HepG2 (cell line): ENCODE measurements around the gene MAP2K5. TPM values are rescaled to one million over a fixed set of nuclear protein-coding genes. Genes with fewer than 3 reads are reported as not detected.

Experiments
- BHLHE40 ChIP-seq: IDR thresholded peaks from 2 replicates; pipeline ENCODE4 v1.6.1; 2011; ENCODE audit warnings: low read length, improper control_type of control experiment
- CBX1 ChIP-seq: IDR thresholded peaks from one replicate; pipeline ENCODE4 v1.6.1; 2016; ENCODE audit warnings: antibody characterized with exemption, low read depth
- HOXA9 ChIP-seq: sonication (generic); formaldehyde crosslinking; IDR thresholded peaks from 2 replicates; pipeline ENCODE4 v1.8.1; 2022; ENCODE audit warnings: missing genetic modification reagents, mild to moderate bottlenecking, moderate library complexity, borderline replicate concordance
- KDM1A ChIP-seq: IDR thresholded peaks from 2 replicates; pipeline ENCODE4 v1.6.1; 2016; ENCODE audit warnings: missing compliant biosample characterization
- MBD4 ChIP-seq: IDR thresholded peaks from 2 replicates; pipeline ENCODE4 v1.6.1; 2012; ENCODE audit warnings: low read length, inconsistent platforms, borderline replicate concordance
- MED13 ChIP-seq: sonication (generic); formaldehyde crosslinking; IDR thresholded peaks from 2 replicates; pipeline ENCODE4 v1.5.0; 2020; ENCODE audit warnings: missing genetic modification reagents
- MED8 ChIP-seq: sonication (generic); formaldehyde crosslinking; IDR thresholded peaks from 2 replicates; pipeline ENCODE4 v1.8.1; 2023; ENCODE audit warnings: mild to moderate bottlenecking, missing genetic modification reagents; ENCODE audit not compliant: insufficient replicate concordance
- MXD4 ChIP-seq: IDR thresholded peaks from 2 replicates; pipeline ENCODE4 v1.6.1; 2016; ENCODE audit warnings: mild to moderate bottlenecking, missing biosample characterization, missing genetic modification reagents
- NFE2 ChIP-seq: sonication (generic); formaldehyde crosslinking; IDR thresholded peaks from 2 replicates; pipeline ENCODE4 v1.4.0; 2020; ENCODE audit warnings: missing genetic modification reagents
- NR1H2 ChIP-seq: sonication (generic); formaldehyde crosslinking; IDR thresholded peaks from 2 replicates; pipeline ENCODE4 v1.8.1; 2022; ENCODE audit warnings: low read depth, missing genetic modification reagents, borderline replicate concordance
- NR2C2 ChIP-seq: sonication (generic); formaldehyde crosslinking; IDR thresholded peaks from 2 replicates; pipeline ENCODE4 v1.4.0; 2020; ENCODE audit warnings: missing genetic modification reagents, mild to moderate bottlenecking, moderate library complexity, borderline replicate concordance
- ONECUT2 ChIP-seq: sonication (generic); formaldehyde crosslinking; IDR thresholded peaks from 2 replicates; pipeline ENCODE4 v1.4.0; 2020; ENCODE audit warnings: missing genetic modification reagents
- POLR2AphosphoS2 ChIP-seq: IDR thresholded peaks from 2 replicates; pipeline ENCODE4 v1.6.1; 2011; ENCODE audit warnings: low read depth, low read length, improper control_type of control experiment
- SMC3 ChIP-seq: IDR thresholded peaks from 2 replicates; pipeline ENCODE4 v1.6.1; 2011; ENCODE audit warnings: low read length, improper control_type of control experiment
- SNAPC5 ChIP-seq: sonication (generic); formaldehyde crosslinking; IDR thresholded peaks from 2 replicates; pipeline ENCODE4 v1.8.1; 2023; ENCODE audit warnings: mild to moderate bottlenecking, missing genetic modification reagents, borderline replicate concordance
- SOX13 ChIP-seq, 3 experiments: fragments of 450-650 bp in 1 of 3; sonication (generic) in 1 of 3; formaldehyde crosslinking in 1 of 3; IDR thresholded peaks in 2 of 3; conservative IDR thresholded peaks in 1 of 3; 2 replicates each; pipeline versions ENCODE4 v1.5.0 to v1.6.1; 2016 to 2020; ENCODE audit warnings: antibody characterized with exemption in 1 of 3, mild to moderate bottlenecking in 1 of 3, missing compliant biosample characterization in 1 of 3, missing genetic modification reagents in 1 of 3, moderate library complexity in 1 of 3
- TFDP1 ChIP-seq: IDR thresholded peaks from 2 replicates; pipeline ENCODE4 v1.6.1; 2016; ENCODE audit warnings: missing compliant biosample characterization, missing genetic modification reagents, borderline replicate concordance
- ZBTB20 ChIP-seq: sonication (generic); formaldehyde crosslinking; IDR thresholded peaks from 2 replicates; pipeline ENCODE4 v1.8.1; 2023; ENCODE audit warnings: missing genetic modification reagents, low read depth, mild to moderate bottlenecking, borderline replicate concordance
- ZNF160 ChIP-seq: sonication (generic); formaldehyde crosslinking; IDR thresholded peaks from 2 replicates; pipeline ENCODE4 v1.8.0; 2022; ENCODE audit warnings: mild to moderate bottlenecking, inconsistent platforms, missing genetic modification reagents
- ZNF556 ChIP-seq: sonication (generic); formaldehyde crosslinking; IDR thresholded peaks from 2 replicates; pipeline ENCODE4 v1.4.0; 2020; ENCODE audit warnings: mild to moderate bottlenecking, missing genetic modification reagents, borderline replicate concordance
- ZNF569 ChIP-seq: sonication (generic); formaldehyde crosslinking; IDR thresholded peaks from 2 replicates; pipeline ENCODE4 v1.5.0; 2020; ENCODE audit warnings: mild to moderate bottlenecking, missing genetic modification reagents, moderate library complexity, borderline replicate concordance
- ZNF607 ChIP-seq: sonication (generic); formaldehyde crosslinking; IDR thresholded peaks from 2 replicates; pipeline ENCODE4 v1.5.1; 2020; ENCODE audit warnings: missing genetic modification reagents, mild to moderate bottlenecking, borderline replicate concordance
- ZNF710 ChIP-seq: sonication (generic); formaldehyde crosslinking; IDR thresholded peaks from 2 replicates; pipeline ENCODE4 v1.5.0; 2020; ENCODE audit warnings: mild to moderate bottlenecking, missing genetic modification reagents, borderline replicate concordance
- ZNF749 ChIP-seq: sonication (generic); formaldehyde crosslinking; IDR thresholded peaks from 2 replicates; pipeline ENCODE4 v1.8.0; 2022; ENCODE audit warnings: mild to moderate bottlenecking, missing genetic modification reagents, moderate library complexity, borderline replicate concordance
- ZNF768 ChIP-seq: sonication (generic); formaldehyde crosslinking; IDR thresholded peaks from 2 replicates; pipeline ENCODE4 v1.4.0; 2020; ENCODE audit warnings: missing genetic modification reagents
- polyA plus RNA-seq, 8 experiments: library from polyadenylated mRNA; depleted of rRNA in 3 of 8; stranded (reverse) in 7 of 8; unstranded in 1 of 8; fragments of >200 nt; fragmentation: Illumina TruSeq in 4 of 8; extraction: Trizol in 4 of 8; gene quantifications; 2 replicates each; pipeline versions ENCODE4 v1.2.1 to v1.2.3, GENCODE V29; 2011 to 2016; ENCODE audit warnings: low read depth in 4 of 8, missing spikeins in 1 of 8, mixed read lengths in 1 of 8; ENCODE audit not compliant: insufficient read depth in 1 of 8
- total RNA-seq, 5 experiments: library from RNA; depleted of rRNA; stranded (reverse); fragments of >200 nt; fragmentation: Illumina TruSeq; extraction: Trizol; gene quantifications; 2 replicates each; pipeline ENCODE4 v1.2.3, GENCODE V29; 2016; ENCODE audit warnings: low read depth in 1 of 5

MAP2K5 gene
- total and polyA plus RNA-seq, 2 of the 13 experiments (the other 11 are each of a cell fraction or from before 2014, with no cell fraction given): 4.0 to 4.3 TPM

- TF ChIP-seq NR1H2 (no peak), ZBTB20 (CRISPR knock-in tag) (peak; percentile 39; the same call in 1 of the 2 replicates), ZNF710 (peak; percentile 53; the same call in 1 of the 2 replicates), ZNF556 (CRISPR knock-in tag) (no peak; the same call in 1 of the 2 replicates), HOXA9 (no peak), NFE2 (CRISPR knock-in tag) (no peak), ZNF749 (CRISPR knock-in tag) (no peak), MED8 (CRISPR knock-in tag) (no peak), ZNF768 (CRISPR knock-in tag) (no peak), MED13 (CRISPR knock-in tag) (no peak), ONECUT2 (CRISPR knock-in tag) (no peak), NR2C2 (CRISPR knock-in tag) (peak; percentile 51; the same call in 1 of the 2 replicates), KDM1A (CRISPR knock-in tag) (no peak), MBD4 (no peak), BHLHE40 (no peak), POLR2AphosphoS2 (no peak), TFDP1 (CRISPR knock-in tag) (peak; percentile 12; the same call in 1 of the 2 replicates), SNAPC5 (CRISPR knock-in tag) (peak; percentile 91; the same call in 1 of the 2 replicates), ZNF569 (CRISPR knock-in tag) (no peak; the same call in 1 of the 2 replicates), CBX1 (no peak), ZNF607 (CRISPR knock-in tag) (no peak), SMC3 (no peak), ZNF160 (CRISPR knock-in tag) (no peak), MXD4 (no peak; the same call in 1 of the 2 replicates), SOX13 (IDR thresholded peaks at IDR 0.05) (0 out of 2 replicates have a peak, but pooled peaks have one; percentile 21), SOX13 (CRISPR knock-in tag; conservative IDR thresholded peaks at IDR 0.05 in 1 of 2, IDR thresholded peaks at IDR 0.05 in 1 of 2) (peak in 1 of 2 experiments; percentile 93; a peak in 2 of 4 replicates)
These were observed 301.3 kb downstream of the MAP2K5 start (continued) for GRCh38 chr15:67843571-67844387.
